ENCODE measurements around the gene BABAM2. TPM values are rescaled to one million over a fixed set of nuclear protein-coding genes. Genes with fewer than 3 reads are reported as not detected.

Gene BABAM2
- total RNA-seq, 1 experiment from 2014 or later = 27.1 TPM

- no peaks in the 10 kb centered on the region for H3K4me1 ChIP-seq (ENCODE audit: insufficient read depth, low read length)
- H2BK5ac ChIP-seq (ENCODE audit: insufficient read length, low read length) = no peak overlapping the region
- H3K14ac ChIP-seq (ENCODE audit: insufficient read depth, low read length) = no peak overlapping the region
- H3K4ac ChIP-seq (ENCODE audit: low read depth, low read length) = no peak overlapping the region
- TF ChIP-seq, protein P1, sequence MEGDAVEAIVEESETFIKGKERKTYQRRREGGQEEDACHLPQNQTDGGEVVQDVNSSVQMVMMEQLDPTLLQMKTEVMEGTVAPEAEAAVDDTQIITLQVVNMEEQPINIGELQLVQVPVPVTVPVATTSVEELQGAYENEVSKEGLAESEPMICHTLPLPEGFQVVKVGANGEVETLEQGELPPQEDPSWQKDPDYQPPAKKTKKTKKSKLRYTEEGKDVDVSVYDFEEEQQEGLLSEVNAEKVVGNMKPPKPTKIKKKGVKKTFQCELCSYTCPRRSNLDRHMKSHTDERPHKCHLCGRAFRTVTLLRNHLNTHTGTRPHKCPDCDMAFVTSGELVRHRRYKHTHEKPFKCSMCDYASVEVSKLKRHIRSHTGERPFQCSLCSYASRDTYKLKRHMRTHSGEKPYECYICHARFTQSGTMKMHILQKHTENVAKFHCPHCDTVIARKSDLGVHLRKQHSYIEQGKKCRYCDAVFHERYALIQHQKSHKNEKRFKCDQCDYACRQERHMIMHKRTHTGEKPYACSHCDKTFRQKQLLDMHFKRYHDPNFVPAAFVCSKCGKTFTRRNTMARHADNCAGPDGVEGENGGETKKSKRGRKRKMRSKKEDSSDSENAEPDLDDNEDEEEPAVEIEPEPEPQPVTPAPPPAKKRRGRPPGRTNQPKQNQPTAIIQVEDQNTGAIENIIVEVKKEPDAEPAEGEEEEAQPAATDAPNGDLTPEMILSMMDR (conservative IDR thresholded peaks at IDR 0.05) = no peak
- no peaks in the 10 kb centered on the region for H3K27me3 ChIP-seq (ENCODE audit: insufficient read depth, low read length)
- no peaks in the 10 kb centered on the region for H3K9me3 Mint-ChIP-seq
- H3K9me3 ChIP-seq (ENCODE audit: control insufficient read depth, low read depth, low read length) = no peaks in the 10 kb centered on the region
- no peak overlapping the region for H2AFZ ChIP-seq (ENCODE audit: low read length)
- H3K18ac ChIP-seq (ENCODE audit: insufficient read length, low read depth, low read length) = no peak overlapping the region
- H3K9ac ChIP-seq (ENCODE audit: extremely low read depth, insufficient read length, low read length) = no peak overlapping the region
- H3T11ph ChIP-seq (ENCODE audit: low read length) = no peak overlapping the region
- no peak overlapping the region for H4K91ac ChIP-seq (ENCODE audit: insufficient read length, low read depth, low read length)
- H4K5ac ChIP-seq (ENCODE audit: insufficient read length, low read depth, low read length) = no peak overlapping the region
- no peaks in the 10 kb centered on the region for H3K23me2 ChIP-seq (ENCODE audit: insufficient read length, low read depth, low read length, poor library complexity, severe bottlenecking)
- no peak overlapping the region for H2BK15ac ChIP-seq (ENCODE audit: low read depth, low read length)
- no peak overlapping the region for H3K4me2 ChIP-seq (ENCODE audit: insufficient read depth, insufficient read length, low read length)
- no peaks in the 10 kb centered on the region for H3K36me3 Mint-ChIP-seq (ENCODE audit: insufficient read depth in 1 of 3, low read depth in 3 of 3)
- no peaks in the 10 kb centered on the region for H3K79me2 ChIP-seq (ENCODE audit: insufficient read depth, low read length)
- H4K8ac ChIP-seq (replicated peaks; ENCODE audit: insufficient read length, low read depth, low read length) = no peak overlapping the region
- no peak for DNase-seq
- no peak overlapping the region for H3K56ac ChIP-seq (ENCODE audit: insufficient read length, low read depth, low read length)
- H2BK12ac ChIP-seq (ENCODE audit: insufficient read length, low read depth, low read length) = no peak overlapping the region
- H3K4me1 Mint-ChIP-seq = peaks cover 0 to 8% of the 10 kb centered on the region in 2 experiments; a peak in 3 of 4 replicates
- H3K23ac ChIP-seq (ENCODE audit: insufficient read length, low read depth, low read length) = no peak overlapping the region
- H3K79me1 ChIP-seq (ENCODE audit: insufficient read depth, low read depth, low read length, poor library complexity, severe bottlenecking) = no peaks in the 10 kb centered on the region
- WGBS (ENCODE audit: extremely low coverage, insufficient read length, low lambda C conversion rate) = no CpG with 5 or more reads among the region's 2 CpGs
- H3K27ac Mint-ChIP-seq = no peak overlapping the region
- no peak overlapping the region for H3K27ac ChIP-seq (ENCODE audit: insufficient read length, low read depth, low read length)
- H3K4me3 Mint-ChIP-seq = no peak overlapping the region
- no peaks in the 10 kb centered on the region for H4K20me1 ChIP-seq (ENCODE audit: control insufficient read depth, insufficient read depth, insufficient read length)
- no peak overlapping the region for H2AK5ac ChIP-seq (ENCODE audit: insufficient read length, low read length)
- H3K27me3 Mint-ChIP-seq (ENCODE audit: low read depth) = no peaks in the 10 kb centered on the region
- H2BK120ac ChIP-seq (ENCODE audit: low read depth, low read length, poor library complexity, severe bottlenecking) = no peak overlapping the region
- no peak overlapping the region for H2BK20ac ChIP-seq (ENCODE audit: low read depth, low read length, poor library complexity, severe bottlenecking)
These were observed 163.1 kb downstream of the BABAM2 start for GRCh38 chr2:28053597-28053996.

Measured in H9 (cell line).